SU-DHL-6 (cell line): ENCODE measurements around the gene KCNB1.

Experiments
- H2AFZ ChIP-seq: fragments of 200-600 bp; sonication (generic); 2 replicates; pipeline ENCODE4 v1.6.1; 2014; ENCODE audit warnings: low read depth, mild to moderate bottlenecking, moderate library complexity, mixed read lengths, antibody characterized with exemption, low read length; ENCODE audit not compliant: severe bottlenecking
- H3F3A ChIP-seq: fragments of 200-600 bp; shearing (Covaris generic); 2 replicates; pipeline ENCODE4 v1.6.0; 2016; ENCODE audit warnings: antibody characterized with exemption, mild to moderate bottlenecking; ENCODE audit not compliant: insufficient read depth
- H3K27ac ChIP-seq: fragments of 200-600 bp; sonication (generic); 2 replicates; pipeline ENCODE4 v1.5.1; 2016; ENCODE audit warnings: low read depth, mild to moderate bottlenecking, low read length, moderate library complexity, mixed read lengths
- H3K27me3 ChIP-seq: fragments of 200-600 bp; sonication (generic), shearing (Covaris generic); 2 replicates; pipeline ENCODE4 v1.6.0; 2014; ENCODE audit warnings: mild to moderate bottlenecking, low read length
- H3K36me3 ChIP-seq: fragments of 200-600 bp; sonication (generic); 2 replicates; pipeline ENCODE4 v1.6.1; 2014; ENCODE audit warnings: mild to moderate bottlenecking, low read length, mixed read lengths
- H3K4me2 ChIP-seq: fragments of 300-600, 200-600 bp; shearing (Covaris generic), sonication (generic); 2 replicates; pipeline ENCODE4 v1.6.0; 2014; ENCODE audit warnings: low read length, low read depth, mild to moderate bottlenecking; ENCODE audit not compliant: poor library complexity, severe bottlenecking
- H3K4me3 ChIP-seq: fragments of 200-600 bp; sonication (generic); 2 replicates; pipeline ENCODE4 v1.5.1; 2014; ENCODE audit warnings: antibody characterized with exemption, low read length, mild to moderate bottlenecking, mixed read lengths; ENCODE audit not compliant: insufficient read depth, poor library complexity, severe bottlenecking
- H3K79me2 ChIP-seq: fragments of 200-600 bp; sonication (generic); 2 replicates; pipeline ENCODE4 v1.6.1; 2014; ENCODE audit warnings: mild to moderate bottlenecking, low read length, moderate library complexity; ENCODE audit not compliant: insufficient read depth
- H3K9ac ChIP-seq: fragments of 200-600 bp; sonication (generic); 2 replicates; pipeline ENCODE4 v1.7.0; 2014; ENCODE audit warnings: mild to moderate bottlenecking, low read length
- H3K9me2 ChIP-seq: fragments of 200-600 bp; sonication (generic); replicated peaks from 2 replicates; pipeline ENCODE4 v1.6.1; 2014; ENCODE audit warnings: low read length; ENCODE audit not compliant: insufficient read depth
- H3K9me3 ChIP-seq: fragments of 200-600 bp; sonication (generic); 2 replicates; pipeline ENCODE4 v1.6.1; 2014; ENCODE audit warnings: low read length, mixed read lengths; ENCODE audit not compliant: insufficient read depth
- H4K20me1 ChIP-seq: fragments of 200-600 bp; sonication (generic); 2 replicates; pipeline ENCODE4 v1.6.1; 2014; ENCODE audit warnings: low read depth, mild to moderate bottlenecking, antibody characterized with exemption, low read length, moderate library complexity, mixed read lengths
- EZH2phosphoT487 ChIP-seq: fragments of 200-600 bp; sonication (generic), shearing (Covaris generic); conservative IDR thresholded peaks from 2 replicates; pipeline ENCODE4 v1.6.1; 2018; ENCODE audit warnings: mild to moderate bottlenecking, antibody characterized with exemption, low read length, moderate library complexity, mixed read lengths
- TF ChIP-seq, protein P1 (sequence below): fragments of 200-600 bp; sonication (generic); IDR thresholded peaks from one replicate; pipeline ENCODE4 v1.5.1; 2017; ENCODE audit warnings: antibody characterized with exemption, mild to moderate bottlenecking, low read length, moderate library complexity; ENCODE audit not compliant: insufficient read depth, poor library complexity, severe bottlenecking

KCNB1 gene

DNA sequence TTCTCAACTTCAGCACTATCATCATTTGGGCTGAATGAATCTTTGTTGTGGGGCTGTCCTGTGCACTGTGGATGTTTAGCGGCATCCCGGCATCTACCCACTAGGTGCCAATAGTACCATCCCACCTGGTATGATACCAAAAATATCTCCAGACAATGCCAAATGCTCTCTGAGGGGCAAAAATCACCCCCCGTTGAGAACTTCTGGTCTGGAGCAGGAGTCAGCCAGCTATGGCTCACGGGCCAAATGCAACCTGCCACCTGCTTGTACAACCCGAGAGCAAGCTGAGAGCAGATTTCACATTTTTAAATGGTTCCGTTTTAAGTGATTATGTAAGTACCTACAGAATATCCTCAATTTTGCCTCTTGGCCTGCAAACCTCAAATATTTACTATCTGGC is 26.8 kb downstream of the KCNB1 start:
- H4K20me1 ChIP-seq: no peaks in the 10 kb centered on the region

DNA sequence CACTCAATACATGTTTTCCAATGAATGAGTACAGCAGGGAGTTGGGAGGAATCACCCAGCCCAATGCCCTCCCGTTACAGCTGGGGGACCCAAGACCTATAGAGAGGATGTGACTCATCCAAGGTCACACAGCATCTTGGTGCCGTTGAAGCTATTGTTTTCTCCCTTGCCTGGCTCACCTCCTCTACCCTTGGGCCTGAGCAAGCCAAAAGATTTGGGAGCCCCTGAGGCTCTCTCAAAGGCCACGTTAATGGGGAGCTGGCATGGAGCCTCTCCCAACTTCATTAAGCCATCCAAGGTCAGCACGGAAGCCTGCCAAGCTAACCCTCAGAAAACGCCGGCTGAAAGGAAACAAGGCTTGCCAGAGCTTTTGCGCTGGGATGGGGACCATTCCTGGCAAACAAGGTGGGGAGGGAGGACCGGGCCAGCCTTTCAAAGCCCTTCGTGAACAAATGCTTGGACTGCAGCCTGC is 30.4 kb downstream of the KCNB1 start:
- Histone ChIP-seq H3K79me2 (no peaks in the 10 kb centered on the region), H3K27me3 (no peaks in the 10 kb centered on the region), H3K4me3 (no peak overlapping the region)

More for the DNA sequence above, 26.8 kb downstream of the KCNB1 start:
- Histone ChIP-seq H3K4me3 (no peak overlapping the region), H3K9me2 (no peaks in the 10 kb centered on the region), H3K79me2 (no peaks in the 10 kb centered on the region), H3K9ac (no peak overlapping the region), H3K9me3 (no peaks in the 10 kb centered on the region), H3F3A (no peaks in the 10 kb centered on the region), H3K4me2 (no peak overlapping the region), H2AFZ (no peak overlapping the region), H3K36me3 (no peaks in the 10 kb centered on the region), H3K27ac (no peak overlapping the region), H3K27me3 (no peaks in the 10 kb centered on the region)
- TF ChIP-seq EZH2phosphoT487: no peak
- TF ChIP-seq, protein P1, sequence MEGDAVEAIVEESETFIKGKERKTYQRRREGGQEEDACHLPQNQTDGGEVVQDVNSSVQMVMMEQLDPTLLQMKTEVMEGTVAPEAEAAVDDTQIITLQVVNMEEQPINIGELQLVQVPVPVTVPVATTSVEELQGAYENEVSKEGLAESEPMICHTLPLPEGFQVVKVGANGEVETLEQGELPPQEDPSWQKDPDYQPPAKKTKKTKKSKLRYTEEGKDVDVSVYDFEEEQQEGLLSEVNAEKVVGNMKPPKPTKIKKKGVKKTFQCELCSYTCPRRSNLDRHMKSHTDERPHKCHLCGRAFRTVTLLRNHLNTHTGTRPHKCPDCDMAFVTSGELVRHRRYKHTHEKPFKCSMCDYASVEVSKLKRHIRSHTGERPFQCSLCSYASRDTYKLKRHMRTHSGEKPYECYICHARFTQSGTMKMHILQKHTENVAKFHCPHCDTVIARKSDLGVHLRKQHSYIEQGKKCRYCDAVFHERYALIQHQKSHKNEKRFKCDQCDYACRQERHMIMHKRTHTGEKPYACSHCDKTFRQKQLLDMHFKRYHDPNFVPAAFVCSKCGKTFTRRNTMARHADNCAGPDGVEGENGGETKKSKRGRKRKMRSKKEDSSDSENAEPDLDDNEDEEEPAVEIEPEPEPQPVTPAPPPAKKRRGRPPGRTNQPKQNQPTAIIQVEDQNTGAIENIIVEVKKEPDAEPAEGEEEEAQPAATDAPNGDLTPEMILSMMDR: no peak

DNA sequence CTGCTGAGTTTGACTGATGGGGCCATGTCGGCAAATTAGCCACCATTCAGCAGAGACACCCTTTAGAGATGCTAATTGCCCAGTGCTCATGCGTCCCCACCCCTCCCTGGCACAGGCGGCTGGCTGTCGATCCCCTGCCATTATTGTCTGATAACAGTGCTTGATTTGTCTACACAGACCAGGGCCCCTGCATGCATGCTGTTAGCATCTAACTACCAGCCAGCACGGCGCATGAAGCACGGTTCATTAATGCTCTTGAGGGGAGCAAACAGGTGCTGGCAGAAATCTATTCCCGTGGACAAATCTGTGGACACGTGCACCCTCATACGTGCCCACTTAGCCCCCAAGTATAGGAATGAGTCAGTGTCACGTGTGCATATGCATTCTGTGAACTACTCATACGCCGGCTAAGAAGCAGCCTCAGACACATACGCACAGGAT is 32.2 kb downstream of the KCNB1 start:
- Histone ChIP-seq H3F3A (no peaks in the 10 kb centered on the region), H3K9me3 (no peaks in the 10 kb centered on the region), H3K27ac (no peak overlapping the region), H3K9ac (no peak overlapping the region), H3K36me3 (no peaks in the 10 kb centered on the region), H3K4me2 (no peak overlapping the region), H3K9me2 (no peaks in the 10 kb centered on the region), H2AFZ (no peak overlapping the region), H3K79me2 (no peaks in the 10 kb centered on the region), H4K20me1 (no peaks in the 10 kb centered on the region), H3K4me3 (no peak overlapping the region), H3K27me3 (no peaks in the 10 kb centered on the region)
- no peak for TF ChIP-seq EZH2phosphoT487
- TF ChIP-seq, protein P1: no peak

More for the DNA sequence above, 30.4 kb downstream of the KCNB1 start:
- Histone ChIP-seq H3K36me3 (no peaks in the 10 kb centered on the region), H4K20me1 (no peaks in the 10 kb centered on the region), H3K4me2 (no peak overlapping the region), H3K9me3 (no peaks in the 10 kb centered on the region), H2AFZ (no peak overlapping the region), H3K9me2 (no peaks in the 10 kb centered on the region), H3K27ac (no peak overlapping the region), H3F3A (no peaks in the 10 kb centered on the region), H3K9ac (no peak overlapping the region)
- no peak for TF ChIP-seq EZH2phosphoT487
- TF ChIP-seq, protein P1: no peak

DNA sequence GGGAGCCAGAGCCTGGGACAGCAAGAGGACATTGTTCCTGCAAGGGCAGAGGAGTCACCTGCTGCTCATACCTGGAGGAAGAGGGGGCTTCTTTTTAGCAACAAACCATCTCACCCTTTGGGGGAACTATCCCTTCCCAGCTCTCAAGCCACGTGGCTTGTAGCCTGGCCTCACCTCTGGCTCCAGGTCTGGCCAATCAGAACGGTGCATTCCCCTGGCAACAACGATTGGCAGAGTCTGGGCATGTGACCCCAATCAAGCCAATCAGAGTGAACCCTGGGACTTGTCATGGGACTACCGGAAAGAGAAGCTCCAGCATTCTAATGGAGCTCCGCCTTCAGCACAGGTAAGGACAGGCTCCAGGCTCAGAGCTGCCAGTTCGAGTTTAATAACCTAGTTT is 33.6 kb downstream of the KCNB1 start:
- Histone ChIP-seq H3K9ac (no peak overlapping the region), H3K9me2 (no peaks in the 10 kb centered on the region), H3K79me2 (no peaks in the 10 kb centered on the region), H2AFZ (no peak overlapping the region), H3K4me2 (no peak overlapping the region), H4K20me1 (no peaks in the 10 kb centered on the region), H3K4me3 (no peak overlapping the region), H3K27me3 (no peaks in the 10 kb centered on the region), H3K27ac (no peak overlapping the region), H3K36me3 (no peaks in the 10 kb centered on the region), H3K9me3 (no peaks in the 10 kb centered on the region), H3F3A (no peaks in the 10 kb centered on the region)
- TF ChIP-seq EZH2phosphoT487: no peak
- TF ChIP-seq, protein P1: no peak
